GM20431 (cell line): ENCODE measurements around the gene CSNK2B.

ENCODE experiments used
- in situ Hi-C: fragments of 300-500 bp; cut with MseI, MboI; formaldehyde crosslinking; loops from one replicate; pipeline ENCODE4 v1.15.0; 2020; ENCODE audit warnings: low sequenced_read_pairs; ENCODE audit not compliant: unreplicated experiment

Gene CSNK2B

GRCh38 chr6:31636698-31637596, 28.9 kb upstream of the CSNK2B start:
- in situ Hi-C loops: no loop called here

GRCh38 chr6:31639043-31639442, 26.8 kb upstream of the CSNK2B start:
- in situ Hi-C loops: no loop called here

GRCh38 chr6:31639449-31639861, 26.4 kb upstream of the CSNK2B start:
- in situ Hi-C loops: no loop called here

- in situ Hi-C loops: no loop called here
These were observed 25.3 kb upstream of the CSNK2B start for GRCh38 chr6:31640612-31641011.

- in situ Hi-C loops: no loop called here
These were observed 24.5 kb upstream of the CSNK2B start for GRCh38 chr6:31641370-31641769.

- in situ Hi-C loops: no loop called here
These were observed 22.9 kb upstream of the CSNK2B start for GRCh38 chr6:31642798-31643570.

- in situ Hi-C loops: no loop called here
These were observed 21.9 kb upstream of the CSNK2B start for GRCh38 chr6:31643818-31644454.

GRCh38 chr6:31645325-31645724, 20.6 kb upstream of the CSNK2B start:
- in situ Hi-C loops: no loop called here

- in situ Hi-C loops: no loop called here
These were observed 14.2 kb upstream of the CSNK2B start for GRCh38 chr6:31651602-31652191.

GRCh38 chr6:31652925-31653724, 12.8 kb upstream of the CSNK2B start:
- in situ Hi-C loops: no loop called here

- in situ Hi-C loops: no loop called here
These were observed 11.1 kb upstream of the CSNK2B start for GRCh38 chr6:31654574-31655348.

- in situ Hi-C loops: no loop called here
These were observed 10.3 kb upstream of the CSNK2B start, which contains the start of gene APOM for GRCh38 chr6:31655349-31656237. Gene APOM, plus strand, starts transcription at chr6:31655894. Its CDS starts 73 bp downstream, at chr6:31655967.

GRCh38 chr6:31657406-31658157, 8.3 kb upstream of the CSNK2B start:
- in situ Hi-C loops: no loop called here

- in situ Hi-C loops: no loop called here
These were observed 7.7 kb upstream of the CSNK2B start for GRCh38 chr6:31658158-31658688.

- in situ Hi-C loops: no loop called here
These were observed 6.8 kb upstream of the CSNK2B start for GRCh38 chr6:31658983-31659648.

GRCh38 chr6:31659649-31660380, 6.1 kb upstream of the CSNK2B start:
- in situ Hi-C loops: no loop called here
